DND-41 (cell line): Measurements from ENCODE around the gene ERP29.

Source experiments
- ATAC-seq: fragments of 200-7000 bp; cut with Tn5 transposase; 3 replicates; pipeline ENCODE4 v1.9.1; 2021; ENCODE audit warnings: low read depth; ENCODE audit not compliant: insufficient read depth
- DNase-seq: peaks from one replicate; pipeline ENCODE4 v3.0.0-alpha.2; 2020
- H2AFZ ChIP-seq: 2 replicates; pipeline ENCODE4 v1.6.0; 2012; ENCODE audit warnings: low read depth, low read length
- H3K27ac ChIP-seq: 2 replicates; pipeline ENCODE4 v1.5.1; 2012; ENCODE audit warnings: low read length, inconsistent platforms
- H3K27me3 ChIP-seq: fragments of 200-600 bp; sonication (generic); 2 replicates; pipeline ENCODE4 v1.6.0; 2012; ENCODE audit warnings: low read length, mild to moderate bottlenecking, inconsistent platforms; ENCODE audit not compliant: insufficient read depth, poor library complexity
- H3K36me3 ChIP-seq: 2 replicates; pipeline ENCODE4 v1.5.1; 2012; ENCODE audit warnings: low read length, inconsistent platforms; ENCODE audit not compliant: insufficient read depth
- H3K4me1 ChIP-seq: 2 replicates; pipeline ENCODE4 v1.5.1; 2012; ENCODE audit warnings: mild to moderate bottlenecking, low read length; ENCODE audit not compliant: insufficient read depth
- H3K4me2 ChIP-seq: 2 replicates; pipeline ENCODE4 v1.6.0; 2012; ENCODE audit warnings: mild to moderate bottlenecking, moderate library complexity, low read length, inconsistent platforms; ENCODE audit not compliant: insufficient read depth
- H3K4me3 ChIP-seq, 2 experiments: fragments of 200-600 bp in 1 of 2; shearing (Covaris generic) in 1 of 2; 2 replicates each; pipeline ENCODE4 v1.5.1; 2012 to 2016; ENCODE audit warnings: inconsistent platforms in 2 of 2, low read length in 2 of 2, mild to moderate bottlenecking in 2 of 2, low read depth in 1 of 2, moderate library complexity in 1 of 2
- H3K79me2 ChIP-seq: 2 replicates; pipeline ENCODE4 v1.6.0; 2012; ENCODE audit warnings: low read length, inconsistent platforms; ENCODE audit not compliant: insufficient read depth
- H3K9ac ChIP-seq: 2 replicates; pipeline ENCODE4 v1.6.0; 2012; ENCODE audit warnings: low read depth, mild to moderate bottlenecking, inconsistent platforms, low read length, moderate library complexity
- H3K9me3 ChIP-seq: 2 replicates; pipeline ENCODE4 v1.5.1; 2012; ENCODE audit warnings: low read length, moderate library complexity, mild to moderate bottlenecking, inconsistent platforms; ENCODE audit not compliant: insufficient read depth, severe bottlenecking
- H4K20me1 ChIP-seq: 2 replicates; pipeline ENCODE4 v1.6.0; 2012; ENCODE audit warnings: low read length; ENCODE audit not compliant: insufficient read depth
- EZH2 ChIP-seq: IDR thresholded peaks from 3 replicates; pipeline ENCODE4 v1.6.1; 2012; ENCODE audit warnings: borderline replicate concordance, low read depth, mild to moderate bottlenecking, moderate library complexity, low read length, inconsistent platforms; ENCODE audit not compliant: severe bottlenecking
- TF ChIP-seq, protein P1 (sequence below): IDR thresholded peaks from 2 replicates; pipeline ENCODE4 v1.5.1; 2012; ENCODE audit warnings: borderline replicate concordance, low read length, moderate library complexity, mild to moderate bottlenecking; ENCODE audit not compliant: poor library complexity, severe bottlenecking; ENCODE audit errors: extremely low read depth

ERP29 gene

GRCh38 chr12:112001576-112001975 is 11.7 kb upstream of the ERP29 start:
- Histone ChIP-seq H2AFZ (no peak overlapping the region), H3K4me1 (0 out of 2 replicates have a peak, but pooled peaks cover 4% of the 10 kb centered on the region), H3K9ac (no peak overlapping the region), H3K27ac (no peak overlapping the region), H3K4me3 (no peak overlapping the region), H4K20me1 (no peaks in the 10 kb centered on the region), H3K36me3 (no peaks in the 10 kb centered on the region), H3K27me3 (no peaks in the 10 kb centered on the region), H3K9me3 (no peaks in the 10 kb centered on the region), H3K4me2 (no peak overlapping the region), H3K79me2 (no peaks in the 10 kb centered on the region)
- no peak for TF ChIP-seq EZH2
- TF ChIP-seq, protein P1, sequence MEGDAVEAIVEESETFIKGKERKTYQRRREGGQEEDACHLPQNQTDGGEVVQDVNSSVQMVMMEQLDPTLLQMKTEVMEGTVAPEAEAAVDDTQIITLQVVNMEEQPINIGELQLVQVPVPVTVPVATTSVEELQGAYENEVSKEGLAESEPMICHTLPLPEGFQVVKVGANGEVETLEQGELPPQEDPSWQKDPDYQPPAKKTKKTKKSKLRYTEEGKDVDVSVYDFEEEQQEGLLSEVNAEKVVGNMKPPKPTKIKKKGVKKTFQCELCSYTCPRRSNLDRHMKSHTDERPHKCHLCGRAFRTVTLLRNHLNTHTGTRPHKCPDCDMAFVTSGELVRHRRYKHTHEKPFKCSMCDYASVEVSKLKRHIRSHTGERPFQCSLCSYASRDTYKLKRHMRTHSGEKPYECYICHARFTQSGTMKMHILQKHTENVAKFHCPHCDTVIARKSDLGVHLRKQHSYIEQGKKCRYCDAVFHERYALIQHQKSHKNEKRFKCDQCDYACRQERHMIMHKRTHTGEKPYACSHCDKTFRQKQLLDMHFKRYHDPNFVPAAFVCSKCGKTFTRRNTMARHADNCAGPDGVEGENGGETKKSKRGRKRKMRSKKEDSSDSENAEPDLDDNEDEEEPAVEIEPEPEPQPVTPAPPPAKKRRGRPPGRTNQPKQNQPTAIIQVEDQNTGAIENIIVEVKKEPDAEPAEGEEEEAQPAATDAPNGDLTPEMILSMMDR, result no peak
- DNase-seq (no peak), ATAC-seq (no peak)

- Histone ChIP-seq H3K4me3 (no peak overlapping the region), H4K20me1 (no peaks in the 10 kb centered on the region), H3K4me1 (no peaks in the 10 kb centered on the region), H2AFZ (no peak overlapping the region), H3K27ac (no peak overlapping the region), H3K4me2 (no peak overlapping the region), H3K27me3 (no peaks in the 10 kb centered on the region), H3K9ac (no peak overlapping the region), H3K36me3 (no peaks in the 10 kb centered on the region), H3K79me2 (no peaks in the 10 kb centered on the region), H3K9me3 (no peaks in the 10 kb centered on the region)
- no peak for DNase-seq
- TF ChIP-seq, protein P1, result no peak
- TF ChIP-seq EZH2, result no peak
- ATAC-seq, result no peak
Measured at GRCh38 chr12:112004041-112004440, 9.2 kb upstream of the ERP29 start.

DNA sequence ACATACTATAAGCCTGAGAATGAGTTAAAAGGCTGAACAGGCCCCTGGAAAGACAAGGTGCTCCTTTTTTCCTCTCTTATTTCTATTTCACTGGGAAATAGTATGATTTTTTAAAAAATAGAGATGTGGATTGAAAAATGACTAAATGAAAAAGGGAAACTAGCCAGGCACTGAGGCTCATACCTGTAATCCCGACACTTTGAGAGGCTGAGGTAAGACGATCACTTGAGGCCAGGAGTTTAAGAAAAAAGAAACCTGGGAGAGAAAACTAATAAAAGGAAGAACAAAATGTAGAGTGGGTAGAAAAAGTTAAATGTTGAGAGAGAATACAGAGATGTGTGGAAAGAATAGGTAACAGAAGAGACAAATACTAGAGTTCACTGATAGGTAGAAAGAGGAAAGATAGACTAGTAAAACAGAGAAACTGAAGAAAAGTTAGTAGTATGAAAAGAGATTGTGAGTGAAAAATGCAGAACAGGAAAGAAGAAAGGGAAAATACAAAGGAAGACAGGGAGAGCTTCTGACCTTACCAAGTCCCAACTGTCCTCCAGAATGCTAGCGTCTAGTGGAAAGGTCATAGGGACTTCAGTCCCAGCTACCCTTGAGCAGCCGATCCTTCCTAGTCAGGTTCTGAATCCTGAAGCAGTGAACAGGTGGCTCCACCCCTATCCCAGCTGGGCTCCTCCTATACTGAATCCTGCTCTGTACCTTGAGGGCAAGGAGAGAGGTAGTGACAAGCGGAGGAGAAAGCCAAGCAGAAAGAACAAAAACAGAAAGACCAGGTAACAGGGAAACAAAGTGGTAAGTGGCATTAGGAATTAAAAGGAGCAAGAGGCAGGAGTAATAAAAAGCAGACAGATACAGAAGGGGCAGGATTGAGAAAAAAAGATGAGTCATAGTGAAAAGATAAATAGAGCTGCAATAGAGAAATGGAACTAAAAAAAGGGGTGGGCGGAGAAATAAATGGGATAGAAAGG is 7.5 kb upstream of the ERP29 start:
- Histone ChIP-seq H3K27ac (no peak overlapping the region), H3K9me3 (no peaks in the 10 kb centered on the region), H3K4me1 (peaks cover under 1% of the 10 kb centered on the region; the same call in 1 of the 2 replicates), H3K4me3 (no peak overlapping the region), H2AFZ (no peak overlapping the region), H4K20me1 (no peaks in the 10 kb centered on the region), H3K9ac (no peak overlapping the region), H3K27me3 (no peaks in the 10 kb centered on the region), H3K36me3 (no peaks in the 10 kb centered on the region), H3K79me2 (no peaks in the 10 kb centered on the region), H3K4me2 (no peak overlapping the region)
- TF ChIP-seq EZH2, result no peak
- no peak for ATAC-seq
- no peak for DNase-seq

DNA sequence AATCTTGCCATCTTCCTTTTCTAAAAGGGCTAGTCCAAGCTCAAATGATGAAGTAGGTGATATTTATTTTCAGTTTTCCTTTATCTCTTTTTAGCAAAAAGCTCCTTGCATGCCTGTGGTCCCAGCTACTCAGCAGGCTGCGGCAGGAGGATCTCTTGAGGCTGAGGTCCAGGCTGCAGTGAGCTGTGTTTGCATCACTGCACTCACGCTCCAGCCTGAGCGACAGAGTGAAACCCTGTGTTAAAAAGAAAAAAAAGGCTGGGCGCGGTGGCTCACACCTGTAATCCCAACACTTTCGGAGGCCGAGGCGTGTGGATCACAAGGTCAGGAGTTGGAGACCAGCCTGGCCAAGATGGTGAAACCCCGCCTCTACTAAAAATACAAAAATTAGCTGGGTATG is 5.3 kb upstream of the ERP29 start:
- Histone ChIP-seq H3K4me1 (peaks cover 23% of the 10 kb centered on the region), H3K79me2 (peaks cover 21% of the 10 kb centered on the region), H3K4me2 (no peak overlapping the region), H4K20me1 (no peaks in the 10 kb centered on the region), H3K27ac (no peak overlapping the region), H3K4me3 (no peak overlapping the region), H3K9ac (no peak overlapping the region), H3K9me3 (no peaks in the 10 kb centered on the region), H3K27me3 (no peaks in the 10 kb centered on the region), H2AFZ (no peak overlapping the region), H3K36me3 (no peaks in the 10 kb centered on the region; the same call in 1 of the 2 replicates)
- ATAC-seq, result no peak
- no peak for DNase-seq
- no peak for TF ChIP-seq EZH2
- TF ChIP-seq, protein P1, result no peak
